Hepatocyte (in vitro differentiated cells): Measurements from ENCODE around the gene ZNF385B. TPM values are rescaled to one million over a fixed set of nuclear protein-coding genes. Genes with fewer than 3 reads are reported as not detected.

Experiments
- DNase-seq: peaks from one replicate; pipeline ENCODE4 v3.0.0-alpha.2; 2016; ENCODE audit warnings: low spot score
- H2AFZ ChIP-seq: fragments of 200-600 bp; sonication (generic); 2 replicates; pipeline ENCODE4 v1.6.0; 2016; ENCODE audit warnings: antibody characterized with exemption, mild to moderate bottlenecking
- H3K27ac ChIP-seq: fragments of 200-600 bp; sonication (generic); 2 replicates; pipeline ENCODE4 v1.5.1; 2016; ENCODE audit warnings: mild to moderate bottlenecking
- H3K27me3 ChIP-seq: fragments of 200-600 bp; sonication (generic); 2 replicates; pipeline ENCODE4 v1.6.1; 2016
- H3K36me3 ChIP-seq: fragments of 200-600 bp; sonication (generic); replicated peaks from 2 replicates; pipeline ENCODE4 v1.5.1; 2016; ENCODE audit warnings: low read depth; ENCODE audit not compliant: insufficient read depth
- H3K4me1 ChIP-seq: fragments of 200-600 bp; sonication (generic); 2 replicates; pipeline ENCODE4 v1.5.1; 2016; ENCODE audit warnings: mild to moderate bottlenecking, moderate library complexity; ENCODE audit not compliant: insufficient read depth
- H3K4me2 ChIP-seq: fragments of 200-600 bp; sonication (generic); 2 replicates; pipeline ENCODE4 v1.6.0; 2016
- H3K4me3 ChIP-seq: fragments of 200-600 bp; sonication (generic); 2 replicates; pipeline ENCODE4 v1.5.1; 2016; ENCODE audit warnings: mild to moderate bottlenecking
- H3K79me2 ChIP-seq: fragments of 200-600 bp; sonication (generic); 2 replicates; pipeline ENCODE4 v1.6.0; 2017; ENCODE audit warnings: mild to moderate bottlenecking
- H3K9me2 ChIP-seq: fragments of 200-600 bp; sonication (generic); replicated peaks from 2 replicates; pipeline ENCODE4 v1.6.0; 2017; ENCODE audit warnings: mild to moderate bottlenecking; ENCODE audit not compliant: insufficient read depth
- H3K9me3 ChIP-seq: fragments of 200-600 bp; sonication (generic); 2 replicates; pipeline ENCODE4 v1.5.1; 2016; ENCODE audit warnings: low read depth, mild to moderate bottlenecking
- H4K20me1 ChIP-seq: fragments of 200-600 bp; sonication (generic); 2 replicates; pipeline ENCODE4 v1.6.0; 2016; ENCODE audit warnings: mild to moderate bottlenecking; ENCODE audit not compliant: insufficient read depth, poor library complexity, severe bottlenecking
- EZH2 ChIP-seq: fragments of 200-600 bp; sonication (generic); IDR thresholded peaks from 2 replicates; pipeline ENCODE4 v1.6.1; 2016; ENCODE audit warnings: antibody characterized with exemption, mild to moderate bottlenecking, borderline replicate concordance
- EZH2phosphoT487 ChIP-seq: fragments of 200-600 bp; sonication (generic); IDR thresholded peaks from one replicate; pipeline ENCODE4 v1.6.1; 2018; ENCODE audit warnings: antibody characterized with exemption, mild to moderate bottlenecking, low read depth, moderate library complexity; ENCODE audit not compliant: unreplicated experiment, severe bottlenecking
- WGBS: methylation state at CpG from one replicate; pipeline ENCODE4 v1.1.6; 2016; ENCODE audit warnings: low lambda C conversion rate; ENCODE audit errors: missing lambda C conversion rate; 5-methylcytosine and 5-hydroxymethylcytosine counted together
- polyA plus RNA-seq: library from polyadenylated mRNA; unstranded; fragments of >200 nt; fragmentation: Nextera tagmentation; extraction: Ambion mirVana; gene quantifications from 2 replicates; pipeline ENCODE4 v1.2.1, GENCODE V29; 2016
- total RNA-seq: library from RNA; depleted of rRNA; stranded (reverse); fragments of >200 nt; gene quantifications from 2 replicates; pipeline ENCODE4 v1.2.3, GENCODE V29; 2014
- TF ChIP-seq, protein P1 (sequence below): fragments of 200-600 bp; sonication (generic); IDR thresholded peaks from 2 replicates; pipeline ENCODE4 v1.5.1; 2016; ENCODE audit warnings: antibody characterized with exemption, mild to moderate bottlenecking; ENCODE audit not compliant: poor library complexity

The ZNF385B gene
- total and polyA plus RNA-seq, 2 experiments from 2014 or later: 1.8 to 2.4 TPM

DNA sequence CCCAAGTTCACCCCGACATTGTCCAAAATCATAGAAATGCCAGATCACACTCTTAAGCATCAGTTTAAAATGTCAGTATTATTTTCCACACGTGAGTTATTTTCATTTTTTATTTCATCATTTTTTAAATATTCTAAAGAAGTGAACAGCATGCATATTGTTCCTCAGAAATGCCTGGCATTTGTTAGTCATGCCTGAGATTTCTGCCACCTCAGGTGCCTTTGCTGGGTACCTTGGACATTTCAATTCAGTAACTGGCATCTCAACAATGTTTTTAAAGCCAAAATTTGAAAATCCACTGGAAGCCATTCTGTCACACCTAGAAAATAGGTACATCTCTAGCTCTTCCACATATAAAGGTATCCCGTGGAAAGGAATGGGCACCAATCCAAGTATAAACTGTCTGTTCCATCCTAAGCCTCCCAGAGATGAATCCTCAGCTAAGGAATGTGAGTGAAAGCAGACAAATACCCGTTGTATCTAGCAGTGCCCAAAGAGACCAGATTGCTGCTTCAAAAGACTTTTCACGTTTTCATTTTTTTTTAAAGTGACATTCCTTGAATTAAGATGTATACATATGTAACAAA lies 159.8 kb downstream of the ZNF385B start:
- H3K27me3 ChIP-seq: no peaks in the 10 kb centered on the region
- peak; percentile 10 for DNase-seq
- H2AFZ ChIP-seq: no peak overlapping the region
- WGBS: 63% methylated on average over 5 of the region's 5 CpGs
- H3K4me2 ChIP-seq: no peak overlapping the region
- no peaks in the 10 kb centered on the region for H3K36me3 ChIP-seq
- H4K20me1 ChIP-seq: no peaks in the 10 kb centered on the region
- no peaks in the 10 kb centered on the region for H3K9me3 ChIP-seq
- no peaks in the 10 kb centered on the region for H3K9me2 ChIP-seq
- no peaks in the 10 kb centered on the region for H3K79me2 ChIP-seq
- H3K27ac ChIP-seq: no peak overlapping the region
- TF ChIP-seq EZH2phosphoT487: no peak
- no peak for TF ChIP-seq EZH2
- TF ChIP-seq, protein P1, sequence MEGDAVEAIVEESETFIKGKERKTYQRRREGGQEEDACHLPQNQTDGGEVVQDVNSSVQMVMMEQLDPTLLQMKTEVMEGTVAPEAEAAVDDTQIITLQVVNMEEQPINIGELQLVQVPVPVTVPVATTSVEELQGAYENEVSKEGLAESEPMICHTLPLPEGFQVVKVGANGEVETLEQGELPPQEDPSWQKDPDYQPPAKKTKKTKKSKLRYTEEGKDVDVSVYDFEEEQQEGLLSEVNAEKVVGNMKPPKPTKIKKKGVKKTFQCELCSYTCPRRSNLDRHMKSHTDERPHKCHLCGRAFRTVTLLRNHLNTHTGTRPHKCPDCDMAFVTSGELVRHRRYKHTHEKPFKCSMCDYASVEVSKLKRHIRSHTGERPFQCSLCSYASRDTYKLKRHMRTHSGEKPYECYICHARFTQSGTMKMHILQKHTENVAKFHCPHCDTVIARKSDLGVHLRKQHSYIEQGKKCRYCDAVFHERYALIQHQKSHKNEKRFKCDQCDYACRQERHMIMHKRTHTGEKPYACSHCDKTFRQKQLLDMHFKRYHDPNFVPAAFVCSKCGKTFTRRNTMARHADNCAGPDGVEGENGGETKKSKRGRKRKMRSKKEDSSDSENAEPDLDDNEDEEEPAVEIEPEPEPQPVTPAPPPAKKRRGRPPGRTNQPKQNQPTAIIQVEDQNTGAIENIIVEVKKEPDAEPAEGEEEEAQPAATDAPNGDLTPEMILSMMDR: no peak
- H3K4me3 ChIP-seq: no peak overlapping the region
- H3K4me1 ChIP-seq: no peaks in the 10 kb centered on the region

DNA sequence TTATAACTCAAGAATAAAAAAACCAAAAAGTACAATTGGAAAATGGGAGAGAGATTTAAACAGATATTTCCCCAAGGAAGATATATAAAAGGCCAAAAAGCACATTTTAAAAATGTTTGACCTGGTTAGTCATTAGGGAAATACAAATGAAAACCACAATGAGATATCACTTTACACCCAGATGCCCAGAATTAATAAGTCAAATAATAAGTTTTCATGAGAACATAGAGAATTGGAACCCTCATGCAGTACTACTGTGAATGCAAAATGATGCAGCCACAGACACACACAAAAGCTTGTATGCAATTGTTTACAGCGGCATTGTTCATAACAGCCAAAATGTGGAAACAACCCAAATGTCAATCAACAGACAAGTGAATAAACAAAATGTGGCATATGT lies 165.9 kb downstream of the ZNF385B start:
- Histone ChIP-seq H3K27me3 (no peaks in the 10 kb centered on the region), H3K79me2 (no peaks in the 10 kb centered on the region), H4K20me1 (no peaks in the 10 kb centered on the region), H3K4me3 (no peak overlapping the region), H3K9me2 (no peaks in the 10 kb centered on the region), H3K36me3 (no peaks in the 10 kb centered on the region), H3K27ac (no peak overlapping the region), H2AFZ (no peak overlapping the region), H3K4me2 (no peak overlapping the region), H3K4me1 (no peaks in the 10 kb centered on the region), H3K9me3 (no peaks in the 10 kb centered on the region)
- 100% methylated on average over 1 of the region's 1 CpG for WGBS
- DNase-seq: no peak
- TF ChIP-seq, protein P1: no peak
- TF ChIP-seq EZH2 (no peak), EZH2phosphoT487 (no peak)

DNA sequence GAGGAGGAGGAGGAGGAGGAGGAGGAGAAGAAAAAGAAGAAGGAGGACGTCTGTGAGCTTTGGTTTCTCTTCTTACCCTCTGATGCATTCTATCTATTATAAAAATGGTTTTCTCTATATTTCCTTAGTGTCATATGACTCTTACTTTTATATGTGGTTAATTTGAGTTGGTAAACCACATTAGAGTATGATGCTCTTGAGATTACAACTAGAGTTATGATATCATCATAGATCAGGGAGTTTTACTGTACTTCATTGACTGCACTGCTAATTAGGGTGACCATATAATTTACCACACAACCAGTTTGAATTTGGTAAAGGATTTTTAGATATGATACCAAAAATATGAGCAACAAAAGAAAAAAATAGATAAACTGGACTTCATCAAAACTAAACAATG lies 166.4 kb downstream of the ZNF385B start:
- H3K27me3 ChIP-seq: no peaks in the 10 kb centered on the region
- H3K9me2 ChIP-seq: no peaks in the 10 kb centered on the region
- H3K36me3 ChIP-seq: no peaks in the 10 kb centered on the region
- H3K4me1 ChIP-seq: no peaks in the 10 kb centered on the region
- no peaks in the 10 kb centered on the region for H3K9me3 ChIP-seq
- TF ChIP-seq EZH2phosphoT487: no peak
- no peak for TF ChIP-seq EZH2
- TF ChIP-seq, protein P1: no peak
- WGBS: 71% methylated on average over 1 of the region's 1 CpG
- no peaks in the 10 kb centered on the region for H4K20me1 ChIP-seq
- H2AFZ ChIP-seq: no peak overlapping the region
- H3K4me3 ChIP-seq: no peak overlapping the region
- no peak overlapping the region for H3K4me2 ChIP-seq
- no peak for DNase-seq
- H3K79me2 ChIP-seq: no peaks in the 10 kb centered on the region
- H3K27ac ChIP-seq: no peak overlapping the region

DNA sequence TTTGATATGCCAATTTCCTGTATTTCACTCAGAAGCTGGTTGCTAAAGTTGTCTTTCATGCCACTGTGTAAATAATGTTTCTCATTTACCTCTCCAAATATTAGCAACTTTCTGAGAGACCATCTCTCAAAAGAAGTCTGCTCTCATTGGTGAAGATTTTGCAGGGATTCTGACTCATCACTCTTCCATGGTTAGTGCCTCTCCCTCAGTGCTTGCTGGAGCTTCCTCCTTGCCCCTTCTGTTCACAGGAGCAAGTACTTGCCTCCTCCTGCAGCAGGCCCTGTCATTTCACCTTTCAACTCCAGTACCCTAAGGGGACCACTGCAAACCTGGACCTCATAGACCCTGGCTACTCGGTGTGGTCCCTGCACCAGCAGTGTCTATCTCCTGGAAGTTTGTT lies 168.8 kb downstream of the ZNF385B start:
- Histone ChIP-seq H3K9me2 (no peaks in the 10 kb centered on the region), H3K4me1 (no peaks in the 10 kb centered on the region), H3K27ac (no peak overlapping the region), H3K27me3 (no peaks in the 10 kb centered on the region), H4K20me1 (no peaks in the 10 kb centered on the region), H3K79me2 (no peaks in the 10 kb centered on the region), H2AFZ (no peak overlapping the region), H3K4me3 (no peak overlapping the region), H3K4me2 (no peak overlapping the region), H3K36me3 (no peaks in the 10 kb centered on the region), H3K9me3 (no peaks in the 10 kb centered on the region)
- DNase-seq: no peak
- TF ChIP-seq, protein P1: no peak
- TF ChIP-seq EZH2 (no peak), EZH2phosphoT487 (no peak)
- 83% methylated on average over 1 of the region's 1 CpG for WGBS
